ENCODE results near the gene GDF9. TPM values are rescaled to one million over a fixed set of nuclear protein-coding genes. Genes with fewer than 3 reads are reported as not detected.

The GDF9 gene
- total RNA-seq, 3 donors from 2014 or later (not counting 1 experiment from before 2014, with no cell fraction given): 0.53 to 0.78 (median 0.57) TPM

- ATAC-seq (no peak), DNase-seq (no peak)
- Mint-ChIP-seq H3K27me3 (ENCODE audit: low read depth in 2 of 2) (no peaks in the 10 kb centered on the region), H3K9me3 (no peaks in the 10 kb centered on the region), H3K27ac (no peak overlapping the region), H3K4me3 (no peak overlapping the region), H3K4me1 (peaks cover 0 to 9% of the 10 kb centered on the region in 2 donors), H3K36me3 (peaks cover 17% of the 10 kb centered on the region)
- intact Hi-C loops (cut with micrococcal nuclease): no loop called here
- no peaks in the 10 kb centered on the region for H3K9me3 ChIP-seq (ENCODE audit: control insufficient read depth, insufficient read depth, low read length)
- H3K36me3 ChIP-seq (ENCODE audit: control insufficient read depth, insufficient read depth, low read length): peaks cover 79% of the 10 kb centered on the region
- no peaks in the 10 kb centered on the region for H3K27me3 ChIP-seq (ENCODE audit: control insufficient read depth, insufficient read depth, low read length)
- no peak overlapping the region for H3K4me3 ChIP-seq (ENCODE audit: low read length)
- TF ChIP-seq CTCF (IDR thresholded peaks at IDR 0.05): no peak
- H3K4me1 ChIP-seq (ENCODE audit: control insufficient read depth, insufficient read depth, low read length): no peaks in the 10 kb centered on the region
- H3K27ac ChIP-seq (ENCODE audit: low read length): no peak overlapping the region
Observed at GRCh38 chr5:132889501-132889900, 23.2 kb upstream of the GDF9 start.

DNA sequence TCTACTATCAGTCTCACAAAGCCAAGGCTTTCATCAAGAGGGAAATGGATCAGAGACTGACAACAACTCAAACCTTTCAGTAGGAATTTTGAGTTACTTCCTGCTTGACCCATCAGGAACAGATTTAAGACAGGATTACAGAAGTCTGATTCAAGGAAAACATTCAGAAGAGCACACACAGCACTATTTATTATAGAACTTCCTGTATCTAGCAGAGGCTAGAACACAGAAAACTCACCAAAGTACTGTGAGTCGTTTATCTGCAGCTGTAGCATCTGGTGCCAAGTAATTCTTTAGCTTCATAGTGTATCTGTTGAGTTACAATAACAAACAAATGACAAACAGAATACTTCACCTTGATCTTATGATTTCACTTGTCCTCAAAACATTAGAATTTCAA is 21.0 kb upstream of the GDF9 start:
- H3K4me3 ChIP-seq (ENCODE audit: low read length): no peak overlapping the region
- H3K27ac Mint-ChIP-seq: peak overlapping the region in 1 of 2 donors; percentile 35
- WGBS (ENCODE audit: insufficient coverage): no CpG with 5 or more reads among the region's 1 CpG

GRCh38 chr5:132886064-132886823 is 20.0 kb upstream of the GDF9 start:
- Mint-ChIP-seq H3K4me3 (no peak overlapping the region), H3K36me3 (peaks cover 22% of the 10 kb centered on the region), H3K9me3 (no peaks in the 10 kb centered on the region), H3K27me3 (ENCODE audit: low read depth in 2 of 2) (no peaks in the 10 kb centered on the region), H3K4me1 (peaks cover 0 to 5% of the 10 kb centered on the region in 2 donors), H3K27ac (peak overlapping the region in 1 of 2 donors; percentile 35)
- H3K36me3 ChIP-seq (ENCODE audit: control insufficient read depth, insufficient read depth, low read length): peaks cover 66% of the 10 kb centered on the region
- ATAC-seq: no peak
- H3K27ac ChIP-seq (ENCODE audit: low read length): no peak overlapping the region
- 94% methylated on average over 11 of the region's 11 CpGs for WGBS (ENCODE audit: insufficient coverage)
- DNase-seq: no peak
- no peak for TF ChIP-seq CTCF (IDR thresholded peaks at IDR 0.05)
- intact Hi-C loops (cut with micrococcal nuclease): no loop called here
- H3K9me3 ChIP-seq (ENCODE audit: control insufficient read depth, insufficient read depth, low read length): no peaks in the 10 kb centered on the region
- H3K4me3 ChIP-seq (ENCODE audit: low read length): no peak overlapping the region
- H3K27me3 ChIP-seq (ENCODE audit: control insufficient read depth, insufficient read depth, low read length): no peaks in the 10 kb centered on the region
- no peaks in the 10 kb centered on the region for H3K4me1 ChIP-seq (ENCODE audit: control insufficient read depth, insufficient read depth, low read length)

More for the DNA sequence above, 21.0 kb upstream of the GDF9 start:
- DNase-seq (no peak), ATAC-seq (no peak)
- peaks cover 72% of the 10 kb centered on the region for H3K36me3 ChIP-seq (ENCODE audit: control insufficient read depth, insufficient read depth, low read length)
- no peak overlapping the region for H3K4me3 Mint-ChIP-seq
- intact Hi-C loops (cut with micrococcal nuclease): no loop called here
- H3K4me1 Mint-ChIP-seq: peaks cover 0 to 9% of the 10 kb centered on the region in 2 donors
- H3K27me3 ChIP-seq (ENCODE audit: control insufficient read depth, insufficient read depth, low read length): no peaks in the 10 kb centered on the region
- no peaks in the 10 kb centered on the region for H3K27me3 Mint-ChIP-seq (ENCODE audit: low read depth in 2 of 2)
- no peaks in the 10 kb centered on the region for H3K9me3 ChIP-seq (ENCODE audit: control insufficient read depth, insufficient read depth, low read length)
- H3K9me3 Mint-ChIP-seq: no peaks in the 10 kb centered on the region
- peaks cover 22% of the 10 kb centered on the region for H3K36me3 Mint-ChIP-seq
- no peak overlapping the region for H3K27ac ChIP-seq (ENCODE audit: low read length)
- H3K4me1 ChIP-seq (ENCODE audit: control insufficient read depth, insufficient read depth, low read length): no peaks in the 10 kb centered on the region
- TF ChIP-seq CTCF (IDR thresholded peaks at IDR 0.05): no peak

DNA sequence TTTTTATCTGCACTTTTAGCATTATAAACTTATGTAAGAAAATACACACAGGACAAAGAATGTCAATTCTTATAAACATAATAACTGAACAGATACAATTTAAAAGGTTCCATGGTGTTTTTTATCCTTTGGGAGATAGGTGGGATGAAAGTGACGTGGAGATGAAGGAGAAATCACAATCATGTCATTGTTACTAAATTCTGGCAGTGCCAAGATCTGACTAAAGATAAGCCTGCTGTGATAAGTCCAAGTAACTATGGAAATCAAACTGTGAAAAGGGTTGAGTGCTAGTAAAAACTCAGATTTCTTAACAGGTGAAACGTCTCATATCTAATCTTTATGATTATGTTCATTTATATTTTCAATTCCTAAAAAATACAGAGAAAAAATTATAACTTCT is 18.3 kb upstream of the GDF9 start:
- 100% methylated on average over 1 of the region's 2 CpGs for WGBS (ENCODE audit: insufficient coverage)
- Histone ChIP-seq H3K4me1 (ENCODE audit: control insufficient read depth, insufficient read depth, low read length) (no peaks in the 10 kb centered on the region), H3K9me3 (ENCODE audit: control insufficient read depth, insufficient read depth, low read length) (no peaks in the 10 kb centered on the region), H3K27me3 (ENCODE audit: control insufficient read depth, insufficient read depth, low read length) (no peaks in the 10 kb centered on the region), H3K27ac (ENCODE audit: low read length) (no peak overlapping the region), H3K36me3 (ENCODE audit: control insufficient read depth, insufficient read depth, low read length) (peaks cover 73% of the 10 kb centered on the region), H3K4me3 (ENCODE audit: low read length) (no peak overlapping the region)
- no peaks in the 10 kb centered on the region for H3K9me3 Mint-ChIP-seq
- no peak overlapping the region for H3K27ac Mint-ChIP-seq
- no peak for DNase-seq
- ATAC-seq: no peak
- intact Hi-C loops (cut with micrococcal nuclease): no loop called here
- H3K27me3 Mint-ChIP-seq (ENCODE audit: low read depth in 2 of 2): no peaks in the 10 kb centered on the region
- H3K4me1 Mint-ChIP-seq: peaks cover 0 to 5% of the 10 kb centered on the region in 2 donors
- TF ChIP-seq CTCF (IDR thresholded peaks at IDR 0.05): no peak
- peaks cover 22% of the 10 kb centered on the region for H3K36me3 Mint-ChIP-seq
- no peak overlapping the region for H3K4me3 Mint-ChIP-seq
